CD4-positive, CD25-positive, alpha-beta regulatory T cell (primary cell): ENCODE data around the gene SMAD3. TPM values are rescaled to one million over a fixed set of nuclear protein-coding genes. Genes with fewer than 3 reads are reported as not detected.

ENCODE experiments used
- ATAC-seq, 2 donors: fragments of 150-1000 bp; cut with Tn5 transposase; one replicate each; pipeline ENCODE4 v1.10.0; 2021; ENCODE audit warnings: low read depth in 2 of 2, moderate number of reproducible peaks in 2 of 2, moderate library complexity in 1 of 2
- DNase-seq, 3 donors: peaks; one replicate each; pipeline versions ENCODE4 v3.0.0 to v3.0.0-alpha.2; 2012 to 2022; ENCODE audit warnings: mixed read lengths in 1 of 3
- H3K27ac ChIP-seq: one replicate; pipeline ENCODE4 v1.7.0; 2013; ENCODE audit warnings: mild to moderate bottlenecking, low read length; ENCODE audit not compliant: insufficient read depth, poor library complexity, severe bottlenecking
- H3K27me3 ChIP-seq: one replicate; pipeline ENCODE4 v1.7.0; 2013; ENCODE audit warnings: low read length; ENCODE audit not compliant: control insufficient read depth, insufficient read depth
- H3K36me3 ChIP-seq: one replicate; pipeline ENCODE4 v1.7.0; 2013; ENCODE audit warnings: mild to moderate bottlenecking, low read length, moderate library complexity; ENCODE audit not compliant: control insufficient read depth, insufficient read depth
- H3K4me1 ChIP-seq: 2 replicates; pipeline ENCODE4 v1.7.0; 2013; ENCODE audit warnings: mild to moderate bottlenecking, low read length; ENCODE audit not compliant: insufficient read depth, control insufficient read depth, poor library complexity, severe bottlenecking
- H3K4me3 ChIP-seq: one replicate; pipeline ENCODE4 v1.7.0; 2013; ENCODE audit warnings: low read depth, mild to moderate bottlenecking, low read length, moderate library complexity
- H3K9me3 ChIP-seq, 2 experiments: 1 replicate in 1 of 2; 2 replicates in 1 of 2; pipeline ENCODE4 v1.7.0; 2013; ENCODE audit warnings: low read length in 2 of 2, mild to moderate bottlenecking in 1 of 2, moderate library complexity in 1 of 2; ENCODE audit not compliant: control insufficient read depth in 2 of 2
- H3K27ac Mint-ChIP-seq, 3 donors: one replicate each; pipeline ENCODE4 v1.8.0; 2020 to 2022; ENCODE audit warnings: mild to moderate bottlenecking in 3 of 3, mixed read lengths in 3 of 3, moderate library complexity in 2 of 3
- H3K27me3 Mint-ChIP-seq: one replicate; pipeline ENCODE4 v1.8.0; 2022; ENCODE audit warnings: mild to moderate bottlenecking, mixed read lengths
- H3K36me3 Mint-ChIP-seq: one replicate; pipeline ENCODE4 v1.8.0; 2020; ENCODE audit warnings: mixed read lengths
- H3K4me1 Mint-ChIP-seq, 4 donors: one replicate each; pipeline ENCODE4 v1.8.0; 2020 to 2022; ENCODE audit warnings: mixed read lengths in 4 of 4, mild to moderate bottlenecking in 1 of 4
- H3K4me3 Mint-ChIP-seq, 4 donors: one replicate each; pipeline ENCODE4 v1.8.0; 2020 to 2022; ENCODE audit warnings: mild to moderate bottlenecking in 4 of 4, mixed read lengths in 4 of 4, moderate library complexity in 3 of 4
- H3K9me3 Mint-ChIP-seq, 7 donors: one replicate each; pipeline ENCODE4 v1.8.0; 2020 to 2022; ENCODE audit warnings: mixed read lengths in 7 of 7, mild to moderate bottlenecking in 3 of 7, moderate library complexity in 2 of 7
- polyA plus RNA-seq, 4 donors: library from polyadenylated mRNA; unstranded; fragments of 300-500 nt; fragmentation: Illumina TruSeq; gene quantifications; one replicate each; pipeline ENCODE4 v1.2.3, GENCODE V29; 2021
- total RNA-seq: library from RNA; stranded (reverse); gene quantifications from one replicate; pipeline ENCODE4 v1.2.3, GENCODE V29; 2022

SMAD3 gene
- total and polyA plus RNA-seq, 5 donors from 2014 or later, result 12.0 to 76.6 (median 14.7) TPM

DNA sequence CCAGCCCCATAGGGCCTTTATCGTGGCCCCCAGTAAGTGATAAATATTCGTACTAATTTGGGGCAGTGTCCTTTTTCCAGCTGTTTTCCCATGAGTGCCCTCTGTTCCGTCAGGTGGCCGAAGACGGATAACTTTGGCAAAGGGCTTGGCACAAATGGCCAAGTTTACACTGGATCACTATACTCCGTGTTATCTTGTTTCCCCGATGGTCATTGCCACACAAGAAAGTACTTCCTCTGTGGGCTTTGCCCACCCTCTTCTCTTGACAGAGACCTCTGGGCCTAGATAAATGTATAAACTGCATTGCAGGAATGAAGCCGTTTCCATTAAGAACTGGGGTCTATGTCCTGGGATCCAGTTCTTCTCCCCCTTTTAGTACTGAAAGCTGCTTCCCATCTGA, 39.1 kb downstream of the SMAD3 start:
- peaks cover 93% of the 10 kb centered on the region for H3K4me1 ChIP-seq
- H3K36me3 ChIP-seq, result no peaks in the 10 kb centered on the region
- no peak for ATAC-seq
- Mint-ChIP-seq H3K4me3 (peak overlapping the region in 2 of 4 donors; percentile 45 to 51), H3K4me1 (peaks cover 21 to 55% (median 33%) of the 10 kb centered on the region in 4 donors), H3K27ac (peak overlapping the region in 1 of 3 donors; percentile 88), H3K36me3 (peaks cover 18% of the 10 kb centered on the region), H3K27me3 (no peaks in the 10 kb centered on the region), H3K9me3 (no peaks in the 10 kb centered on the region)
- no peak for DNase-seq
- H3K4me3 ChIP-seq, result peak overlapping the region; percentile 4
- no peaks in the 10 kb centered on the region for H3K9me3 ChIP-seq
- H3K27ac ChIP-seq, result peak overlapping the region; percentile 47
- no peaks in the 10 kb centered on the region for H3K27me3 ChIP-seq

DNA sequence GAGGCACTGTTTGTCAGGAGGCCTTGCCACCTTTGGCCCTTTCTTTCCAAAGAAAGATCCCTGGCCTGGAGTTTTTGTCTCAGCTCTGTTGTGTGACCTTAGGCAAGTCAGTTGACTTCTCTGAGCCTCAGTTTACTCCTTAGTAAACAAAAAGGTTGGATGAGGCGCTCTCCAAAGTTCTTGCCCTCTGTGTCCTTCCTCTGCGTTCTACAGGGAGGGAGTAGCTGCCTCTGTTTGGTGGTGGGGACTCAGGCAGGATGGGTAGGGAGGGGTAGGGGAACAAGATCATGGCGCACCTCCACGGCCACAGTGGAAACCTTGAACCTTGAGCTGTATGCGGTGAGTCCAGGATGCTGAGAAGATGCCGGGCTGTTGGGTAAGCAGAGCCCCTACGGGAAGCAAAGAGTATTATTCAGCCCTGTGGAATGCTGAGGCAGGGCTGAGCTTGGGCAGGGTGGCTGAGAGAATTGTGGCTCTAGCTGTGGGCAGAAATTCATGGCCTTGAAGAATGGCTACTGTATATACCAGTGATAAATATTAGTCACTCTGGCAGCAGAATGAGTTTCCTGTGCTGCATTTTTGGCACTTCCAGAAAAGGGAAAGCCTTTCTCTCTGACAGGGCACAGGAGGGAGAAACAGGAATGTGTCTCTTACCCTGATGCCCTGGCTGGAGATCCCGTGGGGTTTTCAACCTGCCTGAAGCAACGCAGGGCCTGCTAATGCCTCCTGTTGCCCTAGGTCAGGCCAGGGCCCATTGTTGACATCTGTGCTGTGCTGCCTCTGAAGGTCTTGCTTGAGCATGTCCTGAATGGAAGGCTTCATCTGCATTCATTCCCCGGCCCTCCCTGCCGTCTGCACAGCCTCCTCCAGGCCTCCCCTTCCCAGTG, 39.9 kb downstream of the SMAD3 start:
- no peaks in the 10 kb centered on the region for H3K27me3 Mint-ChIP-seq
- Histone ChIP-seq H3K9me3 (no peaks in the 10 kb centered on the region), H3K27me3 (no peaks in the 10 kb centered on the region), H3K27ac (no peak overlapping the region), H3K36me3 (peaks cover 2% of the 10 kb centered on the region), H3K4me1 (peaks cover 96% of the 10 kb centered on the region), H3K4me3 (no peak overlapping the region)
- no peak for ATAC-seq
- H3K27ac Mint-ChIP-seq, result peak overlapping the region; percentile 79 to 88 (median 88)
- peaks cover 21 to 58% (median 34%) of the 10 kb centered on the region in 4 donors for H3K4me1 Mint-ChIP-seq
- no peaks in the 10 kb centered on the region for H3K9me3 Mint-ChIP-seq
- peak overlapping the region in 3 of 4 donors; percentile 51 to 77 (median 66) for H3K4me3 Mint-ChIP-seq
- DNase-seq, result no peak
- peaks cover 18% of the 10 kb centered on the region for H3K36me3 Mint-ChIP-seq

DNA sequence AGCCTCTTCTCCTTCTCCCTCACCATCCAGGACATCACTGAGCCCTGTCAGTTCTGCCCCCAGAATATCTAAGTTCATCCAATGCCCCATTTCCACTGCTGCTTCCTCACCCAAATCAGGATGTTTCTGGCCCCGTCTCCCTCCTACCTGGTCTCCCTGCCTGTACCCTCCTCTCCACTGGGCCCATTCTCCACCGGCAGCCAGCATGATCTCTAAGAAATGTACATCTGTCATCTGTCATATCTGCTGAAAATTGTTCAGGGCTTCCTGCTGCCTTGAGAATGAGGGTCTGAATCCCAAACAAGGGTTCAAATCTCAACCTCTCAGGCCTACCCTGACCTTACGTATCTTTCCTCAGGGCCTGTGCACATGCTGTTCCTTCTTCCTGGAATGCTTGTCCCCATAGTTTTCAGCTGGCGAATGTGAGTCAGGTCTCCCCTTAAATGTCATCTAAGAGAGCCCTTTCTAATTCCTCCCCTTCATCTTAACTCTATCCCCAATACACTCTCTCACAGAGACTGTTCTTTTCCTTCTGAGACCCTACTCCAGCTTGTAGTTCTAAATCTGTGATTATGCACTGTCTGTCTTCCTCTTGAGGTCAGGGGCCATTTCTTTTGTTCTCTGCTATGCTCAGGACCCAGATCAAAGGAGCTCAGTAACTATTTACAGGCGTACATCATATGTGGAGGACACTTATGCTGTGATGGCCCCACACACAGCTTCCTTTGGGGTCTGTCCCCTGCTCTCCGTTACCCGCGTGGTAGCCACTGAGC, 40.8 kb downstream of the SMAD3 start:
- peaks cover 0 to 2% of the 10 kb centered on the region in 2 experiments for H3K9me3 ChIP-seq
- peak overlapping the region; percentile 42 for H3K4me3 ChIP-seq
- DNase-seq (no peak), ATAC-seq (no peak)
- peaks cover 96% of the 10 kb centered on the region for H3K4me1 ChIP-seq
- peak overlapping the region; percentile 6 to 77 (median 55) for H3K4me3 Mint-ChIP-seq
- peaks cover 2% of the 10 kb centered on the region for H3K36me3 ChIP-seq
- no peak overlapping the region for H3K27ac ChIP-seq
- no peaks in the 10 kb centered on the region for H3K27me3 ChIP-seq
- H3K4me1 Mint-ChIP-seq, result peaks cover 21 to 67% (median 42%) of the 10 kb centered on the region in 4 donors
- no peaks in the 10 kb centered on the region for H3K27me3 Mint-ChIP-seq
- peaks cover 0 to 2% (median 0%) of the 10 kb centered on the region in 7 donors for H3K9me3 Mint-ChIP-seq
- H3K27ac Mint-ChIP-seq, result peak overlapping the region; percentile 79 to 97 (median 88)
- peaks cover 22% of the 10 kb centered on the region for H3K36me3 Mint-ChIP-seq

DNA sequence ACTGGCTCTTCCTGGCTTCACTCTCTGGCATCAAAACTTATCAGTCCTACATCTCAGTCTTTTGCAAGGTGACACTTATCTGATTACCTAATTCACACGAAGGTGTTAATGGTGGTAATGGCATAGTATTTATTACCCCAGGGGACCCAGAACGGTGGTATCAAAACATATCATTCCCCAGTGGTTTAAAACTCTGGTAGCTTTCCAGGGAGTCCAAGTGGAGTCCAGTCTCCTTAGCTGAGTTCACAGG, 41.3 kb downstream of the SMAD3 start:
- Mint-ChIP-seq H3K27me3 (no peaks in the 10 kb centered on the region), H3K27ac (peak overlapping the region; percentile 79 to 97 (median 88))

DNA sequence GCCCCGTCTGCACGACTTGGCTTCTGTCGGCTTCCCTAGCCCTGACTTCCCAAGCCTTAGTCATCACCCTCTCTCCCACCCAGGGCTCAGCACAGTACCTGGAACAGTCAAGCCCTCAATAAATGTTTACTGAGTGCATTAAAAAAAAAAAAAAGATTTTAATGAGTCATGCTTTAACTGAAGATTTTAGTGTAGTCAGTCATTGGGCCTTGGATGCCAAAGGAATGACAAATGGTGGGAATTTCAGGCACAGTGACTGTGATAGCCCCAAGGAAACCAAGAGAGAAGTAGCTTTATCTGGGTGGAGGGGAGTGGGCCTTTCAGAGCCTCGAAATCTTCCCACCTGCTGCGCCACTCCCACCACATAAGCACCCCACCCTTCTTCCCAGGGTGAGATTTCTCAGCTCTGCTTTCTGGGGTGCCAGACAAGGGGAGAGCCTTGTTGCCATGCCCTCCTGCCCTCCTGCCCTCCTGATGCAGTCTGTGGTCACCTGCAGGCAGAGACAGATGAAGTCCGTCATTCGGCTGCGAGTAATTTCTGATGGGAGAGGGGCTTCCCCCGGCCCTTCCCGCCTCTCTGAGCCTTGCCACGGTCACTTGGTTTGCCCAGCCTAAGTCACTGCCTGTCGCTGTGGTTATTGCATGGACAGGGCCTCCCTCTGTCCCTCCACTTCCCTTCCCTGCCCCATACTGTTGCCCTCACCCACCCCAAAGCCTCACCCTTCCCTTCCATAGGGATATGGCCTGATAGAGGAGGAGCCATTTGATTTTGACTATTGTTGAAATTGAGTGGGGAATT, 41.8 kb downstream of the SMAD3 start:
- peak overlapping the region; percentile 42 for H3K4me3 ChIP-seq
- peaks cover 2% of the 10 kb centered on the region for H3K36me3 ChIP-seq
- ATAC-seq (no peak), DNase-seq (no peak)
- no peaks in the 10 kb centered on the region for H3K27me3 Mint-ChIP-seq
- peaks cover 21 to 74% (median 46%) of the 10 kb centered on the region in 4 donors for H3K4me1 Mint-ChIP-seq
- peaks cover 87% of the 10 kb centered on the region for H3K4me1 ChIP-seq
- peaks cover 0 to 8% (median 0%) of the 10 kb centered on the region in 7 donors for H3K9me3 Mint-ChIP-seq
- H3K4me3 Mint-ChIP-seq, result peak overlapping the region in 3 of 4 donors; percentile 6 to 77 (median 22)
- peaks cover 23% of the 10 kb centered on the region for H3K36me3 Mint-ChIP-seq
- peak overlapping the region in 2 of 3 donors; percentile 87 to 97 for H3K27ac Mint-ChIP-seq
- peaks cover 0 to 4% of the 10 kb centered on the region in 2 experiments for H3K9me3 ChIP-seq
- no peaks in the 10 kb centered on the region for H3K27me3 ChIP-seq
- no peak overlapping the region for H3K27ac ChIP-seq

More for the DNA sequence above, 41.3 kb downstream of the SMAD3 start:
- DNase-seq, result no peak
- no peak overlapping the region for H3K27ac ChIP-seq
- H3K4me3 Mint-ChIP-seq, result peak overlapping the region in 3 of 4 donors; percentile 6 to 77 (median 22)
- H3K27me3 ChIP-seq, result no peaks in the 10 kb centered on the region
- H3K4me1 ChIP-seq, result peaks cover 92% of the 10 kb centered on the region
- peaks cover 0 to 4% of the 10 kb centered on the region in 2 experiments for H3K9me3 ChIP-seq
- H3K9me3 Mint-ChIP-seq, result peaks cover 0 to 7% (median 0%) of the 10 kb centered on the region in 7 donors
- peaks cover 23% of the 10 kb centered on the region for H3K36me3 Mint-ChIP-seq
- no peak for ATAC-seq
- peaks cover 2% of the 10 kb centered on the region for H3K36me3 ChIP-seq
- H3K4me3 ChIP-seq, result peak overlapping the region; percentile 42
- H3K4me1 Mint-ChIP-seq, result peaks cover 21 to 72% (median 45%) of the 10 kb centered on the region in 4 donors

DNA sequence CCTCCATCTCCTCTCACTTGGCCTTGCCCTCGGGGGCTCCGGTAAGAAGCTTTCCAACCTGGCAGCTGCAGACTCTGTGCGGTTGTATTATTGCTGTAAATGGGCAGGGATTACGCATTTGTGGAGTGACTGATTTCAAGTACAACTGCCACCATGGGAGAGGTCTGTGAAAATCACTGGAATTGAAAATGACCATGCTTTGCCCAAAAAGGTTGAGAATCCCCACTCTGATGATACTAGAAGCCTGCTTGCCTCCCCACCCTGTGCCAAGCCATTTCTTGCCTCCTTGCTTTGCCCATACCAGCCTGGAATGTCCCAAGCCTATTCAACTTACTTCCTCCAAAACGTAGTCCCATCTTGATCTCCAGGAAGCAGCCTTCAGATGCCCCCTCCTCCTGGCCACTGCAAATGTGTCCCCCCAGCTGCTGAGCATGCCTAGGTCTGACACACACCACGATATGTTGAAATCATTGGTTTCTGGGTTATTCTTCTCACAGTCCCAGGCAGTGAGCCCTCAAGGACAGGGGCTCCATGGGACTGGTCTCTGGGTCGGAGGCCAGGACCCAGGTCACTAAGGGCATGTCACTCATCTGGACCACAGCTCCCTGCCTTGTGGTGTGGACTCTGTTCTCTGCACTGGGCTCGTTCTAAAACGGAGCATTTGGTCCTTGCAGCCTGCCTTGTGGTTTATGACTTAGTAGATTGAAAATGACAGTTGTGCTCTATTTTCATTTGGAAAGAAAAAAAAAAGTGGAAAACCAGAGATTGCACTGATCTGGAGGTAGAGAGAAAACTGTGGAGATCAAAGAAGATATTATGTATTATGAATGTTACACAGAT, 42.9 kb downstream of the SMAD3 start:
- H3K4me1 Mint-ChIP-seq, result peaks cover 23 to 77% (median 53%) of the 10 kb centered on the region in 4 donors
- peaks cover 0 to 4% of the 10 kb centered on the region in 2 experiments for H3K9me3 ChIP-seq
- H3K4me3 Mint-ChIP-seq, result peak overlapping the region; percentile 31 to 44 (median 38)
- H3K27me3 ChIP-seq, result no peaks in the 10 kb centered on the region
- H3K4me3 ChIP-seq, result no peak overlapping the region
- peaks cover 0 to 8% (median 1%) of the 10 kb centered on the region in 7 donors for H3K9me3 Mint-ChIP-seq
- H3K36me3 ChIP-seq, result peaks cover 2% of the 10 kb centered on the region
- H3K27ac ChIP-seq, result no peak overlapping the region
- no peak for ATAC-seq
- peaks cover 76% of the 10 kb centered on the region for H3K4me1 ChIP-seq
- no peak for DNase-seq
- peak overlapping the region in 2 of 3 donors; percentile 75 to 87 for H3K27ac Mint-ChIP-seq
- H3K27me3 Mint-ChIP-seq, result no peaks in the 10 kb centered on the region
- peaks cover 24% of the 10 kb centered on the region for H3K36me3 Mint-ChIP-seq
